ENCODE measurements around the gene TREX2.
A peak's percentile ranks its signal among the peaks of the same experiment; 100 is the strongest.

Gene TREX2

DNA sequence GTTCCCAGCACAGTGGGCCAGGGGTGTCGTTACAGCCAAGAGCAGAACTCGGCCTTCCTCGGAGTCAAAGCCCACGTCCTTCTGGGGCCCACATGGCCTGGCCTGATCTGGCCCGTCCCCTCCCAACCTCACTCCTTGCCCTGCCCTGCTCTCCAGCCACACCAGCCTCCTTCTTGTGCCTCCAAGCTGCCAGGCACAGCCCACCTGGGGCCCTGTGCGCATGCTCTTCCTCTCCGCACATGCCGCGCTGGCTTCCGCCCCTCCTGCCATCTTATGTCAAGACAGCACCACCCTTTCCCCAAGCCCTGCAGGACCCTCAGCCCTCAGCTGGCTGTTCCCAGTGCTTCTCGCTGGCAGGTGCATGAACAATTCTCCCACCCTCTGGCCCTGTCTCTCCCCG lies 17.7 kb upstream of the TREX2 start:
- TF ChIP-seq, protein P1, sequence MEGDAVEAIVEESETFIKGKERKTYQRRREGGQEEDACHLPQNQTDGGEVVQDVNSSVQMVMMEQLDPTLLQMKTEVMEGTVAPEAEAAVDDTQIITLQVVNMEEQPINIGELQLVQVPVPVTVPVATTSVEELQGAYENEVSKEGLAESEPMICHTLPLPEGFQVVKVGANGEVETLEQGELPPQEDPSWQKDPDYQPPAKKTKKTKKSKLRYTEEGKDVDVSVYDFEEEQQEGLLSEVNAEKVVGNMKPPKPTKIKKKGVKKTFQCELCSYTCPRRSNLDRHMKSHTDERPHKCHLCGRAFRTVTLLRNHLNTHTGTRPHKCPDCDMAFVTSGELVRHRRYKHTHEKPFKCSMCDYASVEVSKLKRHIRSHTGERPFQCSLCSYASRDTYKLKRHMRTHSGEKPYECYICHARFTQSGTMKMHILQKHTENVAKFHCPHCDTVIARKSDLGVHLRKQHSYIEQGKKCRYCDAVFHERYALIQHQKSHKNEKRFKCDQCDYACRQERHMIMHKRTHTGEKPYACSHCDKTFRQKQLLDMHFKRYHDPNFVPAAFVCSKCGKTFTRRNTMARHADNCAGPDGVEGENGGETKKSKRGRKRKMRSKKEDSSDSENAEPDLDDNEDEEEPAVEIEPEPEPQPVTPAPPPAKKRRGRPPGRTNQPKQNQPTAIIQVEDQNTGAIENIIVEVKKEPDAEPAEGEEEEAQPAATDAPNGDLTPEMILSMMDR (IDR thresholded peaks at IDR 0.05; ENCODE audit: insufficient read depth, low read length, poor library complexity, severe bottlenecking), result no peak
- H3K4me3 ChIP-seq (replicated peaks; ENCODE audit: low read depth, low read length), result no peak overlapping the region
- H3K27me3 ChIP-seq (replicated peaks; ENCODE audit: control insufficient read depth, insufficient read depth, low read length), result no peaks in the 10 kb centered on the region
- H3K36me3 ChIP-seq (ENCODE audit: control insufficient read depth, insufficient read depth, low read length), result no peaks in the 10 kb centered on the region; the same call in none of the 2 replicates
- DNase-seq (ENCODE audit: extremely low read depth, insufficient read length), result no peak

DNA sequence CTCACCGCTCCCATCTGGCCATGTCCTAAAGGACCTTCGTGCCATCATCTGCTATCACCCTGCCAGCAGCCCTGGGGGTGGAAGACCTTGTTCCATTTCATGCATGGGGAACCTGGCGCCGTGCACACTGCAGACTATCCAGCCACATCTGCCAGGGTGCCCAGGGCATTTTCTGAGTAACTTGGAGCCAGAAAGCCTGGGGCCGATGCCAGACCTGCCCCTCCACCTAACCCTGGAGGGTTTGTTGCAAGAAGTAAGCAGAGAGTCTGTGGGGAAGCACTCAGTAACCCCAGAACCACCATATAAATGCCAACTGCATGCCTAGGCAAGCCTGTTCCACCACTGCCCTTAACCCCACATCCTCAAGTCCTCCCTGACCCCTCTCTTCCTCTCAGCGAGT lies 17.2 kb upstream of the TREX2 start:
- no peaks in the 10 kb centered on the region for H3K27me3 ChIP-seq (replicated peaks; ENCODE audit: control insufficient read depth, insufficient read depth, low read length)
- no peaks in the 10 kb centered on the region; the same call in none of the 2 replicates for H3K36me3 ChIP-seq (ENCODE audit: control insufficient read depth, insufficient read depth, low read length)
- no peak overlapping the region for H3K4me3 ChIP-seq (replicated peaks; ENCODE audit: low read depth, low read length)
- TF ChIP-seq, protein P1 (IDR thresholded peaks at IDR 0.05; ENCODE audit: insufficient read depth, low read length, poor library complexity, severe bottlenecking), result no peak
- DNase-seq (ENCODE audit: extremely low read depth, insufficient read length), result no peak

DNA sequence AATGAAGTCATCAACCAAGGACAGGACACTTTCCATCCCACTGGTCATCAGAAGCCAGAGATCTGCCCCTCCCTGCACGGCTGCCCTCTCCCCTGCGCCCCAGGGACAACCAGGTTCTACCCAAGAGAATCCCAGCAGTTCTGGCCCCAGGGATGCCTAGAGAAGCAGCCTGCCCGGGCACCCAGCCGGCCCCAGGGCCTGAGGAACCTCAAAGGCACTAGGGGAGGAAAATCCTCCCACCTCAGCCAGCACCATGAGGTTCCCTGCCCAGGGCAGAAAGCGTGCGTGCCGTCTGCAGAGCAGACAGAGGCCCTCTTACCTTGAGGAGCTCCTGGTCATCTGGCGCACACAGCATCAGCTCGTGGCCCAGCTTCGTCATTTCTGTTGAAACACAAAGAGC lies 16.4 kb upstream of the TREX2 start:
- no peak overlapping the region for H3K4me3 ChIP-seq (replicated peaks; ENCODE audit: low read depth, low read length)
- no peak for DNase-seq (ENCODE audit: extremely low read depth, insufficient read length)
- H3K36me3 ChIP-seq (ENCODE audit: control insufficient read depth, insufficient read depth, low read length), result no peaks in the 10 kb centered on the region; the same call in none of the 2 replicates

DNA sequence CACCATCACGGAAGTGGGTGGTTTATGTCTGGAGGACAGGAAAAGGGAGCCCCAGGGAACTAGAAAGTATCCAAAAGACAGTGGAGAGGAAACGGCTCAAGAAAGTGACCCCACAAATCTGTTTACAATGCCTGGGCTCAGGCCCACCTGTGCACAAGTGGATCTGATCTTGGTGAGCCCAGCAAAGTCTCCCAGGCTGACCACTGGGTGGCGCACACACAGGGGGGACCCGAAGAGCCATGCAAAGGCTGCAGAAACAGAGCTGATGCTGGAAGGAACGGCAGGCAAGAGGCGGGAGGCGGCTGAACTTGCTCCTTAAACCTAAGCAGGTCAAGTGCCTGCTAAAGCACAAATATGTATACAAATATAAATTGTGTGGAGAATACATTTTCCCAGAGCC lies 15.0 kb upstream of the TREX2 start:
- DNase-seq (ENCODE audit: extremely low read depth, insufficient read length), result peak; percentile 38
- H3K27me3 ChIP-seq (replicated peaks; ENCODE audit: control insufficient read depth, insufficient read depth, low read length), result no peaks in the 10 kb centered on the region
- TF ChIP-seq, protein P1 (IDR thresholded peaks at IDR 0.05; ENCODE audit: insufficient read depth, low read length, poor library complexity, severe bottlenecking), result peak; percentile 70
- no peak overlapping the region for H3K4me3 ChIP-seq (replicated peaks; ENCODE audit: low read depth, low read length)
- H3K36me3 ChIP-seq (ENCODE audit: control insufficient read depth, insufficient read depth, low read length), result no peaks in the 10 kb centered on the region; the same call in none of the 2 replicates

More for the DNA sequence above, 16.4 kb upstream of the TREX2 start:
- TF ChIP-seq, protein P1 (IDR thresholded peaks at IDR 0.05; ENCODE audit: insufficient read depth, low read length, poor library complexity, severe bottlenecking), result no peak
- H3K27me3 ChIP-seq (replicated peaks; ENCODE audit: control insufficient read depth, insufficient read depth, low read length), result no peaks in the 10 kb centered on the region

DNA sequence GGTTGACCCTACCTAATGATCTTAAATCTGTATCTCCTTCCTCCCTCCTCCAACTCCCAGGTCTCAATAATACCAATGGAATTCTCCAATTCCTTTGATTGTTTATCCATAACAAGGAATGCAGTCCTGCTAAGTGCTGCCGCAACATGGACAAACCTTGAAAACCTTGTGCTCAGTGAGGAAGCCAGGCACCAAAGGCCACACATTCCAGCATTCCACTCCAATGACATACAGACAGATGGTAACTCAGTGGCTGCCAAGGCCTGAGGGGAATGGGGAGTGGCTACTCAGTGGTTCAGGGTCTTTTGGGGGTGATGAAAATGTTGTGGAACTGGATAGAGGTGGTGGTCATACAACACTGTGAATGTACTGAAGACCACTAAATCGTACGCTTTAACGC lies 14.1 kb upstream of the TREX2 start:
- H3K4me3 ChIP-seq (replicated peaks; ENCODE audit: low read depth, low read length), result no peak overlapping the region
- no peak for DNase-seq (ENCODE audit: extremely low read depth, insufficient read length)
- no peaks in the 10 kb centered on the region for H3K27me3 ChIP-seq (replicated peaks; ENCODE audit: control insufficient read depth, insufficient read depth, low read length)
- peaks cover under 1% of the 10 kb centered on the region for H3K36me3 ChIP-seq (ENCODE audit: control insufficient read depth, insufficient read depth, low read length)
- TF ChIP-seq, protein P1 (IDR thresholded peaks at IDR 0.05; ENCODE audit: insufficient read depth, low read length, poor library complexity, severe bottlenecking), result no peak

DNA sequence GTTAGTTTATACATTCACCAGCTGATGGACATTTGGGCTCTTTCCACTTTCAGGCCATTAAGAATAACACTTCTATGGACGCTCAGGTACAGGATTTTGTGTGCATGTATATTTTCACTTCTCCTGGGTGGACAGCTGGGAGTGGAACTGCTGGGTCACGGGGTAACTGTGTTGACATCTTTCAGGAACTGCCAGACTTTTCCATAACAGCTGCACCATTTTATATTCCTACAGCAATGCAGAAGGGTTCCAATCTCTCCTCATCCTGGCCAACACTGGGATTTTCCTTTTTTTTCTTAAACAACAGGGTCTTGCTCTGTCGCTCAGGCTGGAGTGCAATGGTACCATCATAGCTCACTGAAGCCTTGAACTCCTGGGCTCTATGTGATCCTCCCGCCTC lies 12.6 kb upstream of the TREX2 start:
- DNase-seq (ENCODE audit: extremely low read depth, insufficient read length), result no peak
- TF ChIP-seq, protein P1 (IDR thresholded peaks at IDR 0.05; ENCODE audit: insufficient read depth, low read length, poor library complexity, severe bottlenecking), result no peak
- Histone ChIP-seq H3K36me3 (ENCODE audit: control insufficient read depth, insufficient read depth, low read length) (peaks cover 2% of the 10 kb centered on the region), H3K27me3 (replicated peaks; ENCODE audit: control insufficient read depth, insufficient read depth, low read length) (no peaks in the 10 kb centered on the region), H3K4me3 (replicated peaks; ENCODE audit: low read depth, low read length) (no peak overlapping the region)

Measured in GM06990 (cell line).